DND-41 (cell line): Measurements from ENCODE around the gene CLIC1.

Source experiments
- ATAC-seq: fragments of 200-7000 bp; cut with Tn5 transposase; 3 replicates; pipeline ENCODE4 v1.9.1; 2021; ENCODE audit warnings: low read depth; ENCODE audit not compliant: insufficient read depth
- DNase-seq: peaks from one replicate; pipeline ENCODE4 v3.0.0-alpha.2; 2020
- H2AFZ ChIP-seq: 2 replicates; pipeline ENCODE4 v1.6.0; 2012; ENCODE audit warnings: low read depth, low read length
- H3K27ac ChIP-seq: 2 replicates; pipeline ENCODE4 v1.5.1; 2012; ENCODE audit warnings: low read length, inconsistent platforms
- H3K27me3 ChIP-seq: fragments of 200-600 bp; sonication (generic); 2 replicates; pipeline ENCODE4 v1.6.0; 2012; ENCODE audit warnings: low read length, mild to moderate bottlenecking, inconsistent platforms; ENCODE audit not compliant: insufficient read depth, poor library complexity
- H3K36me3 ChIP-seq: 2 replicates; pipeline ENCODE4 v1.5.1; 2012; ENCODE audit warnings: low read length, inconsistent platforms; ENCODE audit not compliant: insufficient read depth
- H3K4me1 ChIP-seq: 2 replicates; pipeline ENCODE4 v1.5.1; 2012; ENCODE audit warnings: mild to moderate bottlenecking, low read length; ENCODE audit not compliant: insufficient read depth
- H3K4me2 ChIP-seq: 2 replicates; pipeline ENCODE4 v1.6.0; 2012; ENCODE audit warnings: mild to moderate bottlenecking, moderate library complexity, low read length, inconsistent platforms; ENCODE audit not compliant: insufficient read depth
- H3K4me3 ChIP-seq, 2 experiments: fragments of 200-600 bp in 1 of 2; shearing (Covaris generic) in 1 of 2; 2 replicates each; pipeline ENCODE4 v1.5.1; 2012 to 2016; ENCODE audit warnings: inconsistent platforms in 2 of 2, low read length in 2 of 2, mild to moderate bottlenecking in 2 of 2, low read depth in 1 of 2, moderate library complexity in 1 of 2
- H3K79me2 ChIP-seq: 2 replicates; pipeline ENCODE4 v1.6.0; 2012; ENCODE audit warnings: low read length, inconsistent platforms; ENCODE audit not compliant: insufficient read depth
- H3K9ac ChIP-seq: 2 replicates; pipeline ENCODE4 v1.6.0; 2012; ENCODE audit warnings: low read depth, mild to moderate bottlenecking, inconsistent platforms, low read length, moderate library complexity
- H3K9me3 ChIP-seq: 2 replicates; pipeline ENCODE4 v1.5.1; 2012; ENCODE audit warnings: low read length, moderate library complexity, mild to moderate bottlenecking, inconsistent platforms; ENCODE audit not compliant: insufficient read depth, severe bottlenecking
- H4K20me1 ChIP-seq: 2 replicates; pipeline ENCODE4 v1.6.0; 2012; ENCODE audit warnings: low read length; ENCODE audit not compliant: insufficient read depth
- EZH2 ChIP-seq: IDR thresholded peaks from 3 replicates; pipeline ENCODE4 v1.6.1; 2012; ENCODE audit warnings: borderline replicate concordance, low read depth, mild to moderate bottlenecking, moderate library complexity, low read length, inconsistent platforms; ENCODE audit not compliant: severe bottlenecking
- TF ChIP-seq, protein P1 (sequence below): IDR thresholded peaks from 2 replicates; pipeline ENCODE4 v1.5.1; 2012; ENCODE audit warnings: borderline replicate concordance, low read length, moderate library complexity, mild to moderate bottlenecking; ENCODE audit not compliant: poor library complexity, severe bottlenecking; ENCODE audit errors: extremely low read depth

CLIC1 gene

GRCh38 chr6:31691078-31691463, 45.3 kb downstream of the CLIC1 start:
- H3K27ac ChIP-seq, result no peak overlapping the region

DNA sequence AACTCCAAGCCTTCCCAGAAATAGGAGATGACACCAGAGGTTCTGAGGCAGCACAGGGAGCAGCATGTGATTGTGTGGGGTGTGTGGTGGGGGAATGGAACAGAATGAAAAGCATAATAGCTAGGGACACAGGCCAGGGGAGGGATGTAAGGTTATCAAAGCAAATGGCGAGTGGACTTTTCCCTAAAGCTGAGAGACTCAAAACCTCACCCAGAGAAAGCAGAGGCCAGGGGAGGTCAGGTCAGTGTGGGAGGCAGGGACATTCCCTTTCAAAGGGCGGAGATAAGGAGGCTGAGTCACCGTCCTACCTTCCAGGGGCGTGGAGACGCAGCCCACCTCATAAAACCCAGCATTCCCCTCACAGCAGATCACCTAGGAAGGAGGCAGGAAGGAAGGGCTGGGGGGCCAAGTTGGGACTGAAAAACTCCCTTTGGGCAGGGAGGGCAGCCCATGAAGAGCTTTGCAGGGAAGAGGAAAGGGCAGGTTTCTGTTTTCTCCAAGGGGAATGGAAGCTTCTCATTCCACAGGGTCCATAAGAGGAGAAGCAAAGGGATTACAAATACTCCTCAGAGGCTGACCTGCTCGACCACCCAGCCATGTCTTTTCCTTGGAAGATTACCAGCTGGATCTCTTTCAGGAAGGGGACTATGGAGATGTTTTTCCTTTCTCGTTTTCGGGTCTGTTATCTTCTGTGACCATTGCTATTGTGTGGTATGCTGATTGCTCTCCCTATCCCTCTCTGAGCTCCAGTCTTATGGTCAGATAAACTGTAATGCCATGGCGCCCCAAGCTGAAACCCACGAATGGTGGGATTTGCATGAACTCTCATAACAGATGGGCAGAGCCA, 45.9 kb downstream of the CLIC1 start:
- no peak overlapping the region for H3K4me2 ChIP-seq
- H3K27me3 ChIP-seq, result no peaks in the 10 kb centered on the region
- no peak for DNase-seq
- no peak overlapping the region for H2AFZ ChIP-seq
- H3K4me3 ChIP-seq, result no peak overlapping the region
- H3K9ac ChIP-seq, result no peak overlapping the region
- TF ChIP-seq, protein P1, sequence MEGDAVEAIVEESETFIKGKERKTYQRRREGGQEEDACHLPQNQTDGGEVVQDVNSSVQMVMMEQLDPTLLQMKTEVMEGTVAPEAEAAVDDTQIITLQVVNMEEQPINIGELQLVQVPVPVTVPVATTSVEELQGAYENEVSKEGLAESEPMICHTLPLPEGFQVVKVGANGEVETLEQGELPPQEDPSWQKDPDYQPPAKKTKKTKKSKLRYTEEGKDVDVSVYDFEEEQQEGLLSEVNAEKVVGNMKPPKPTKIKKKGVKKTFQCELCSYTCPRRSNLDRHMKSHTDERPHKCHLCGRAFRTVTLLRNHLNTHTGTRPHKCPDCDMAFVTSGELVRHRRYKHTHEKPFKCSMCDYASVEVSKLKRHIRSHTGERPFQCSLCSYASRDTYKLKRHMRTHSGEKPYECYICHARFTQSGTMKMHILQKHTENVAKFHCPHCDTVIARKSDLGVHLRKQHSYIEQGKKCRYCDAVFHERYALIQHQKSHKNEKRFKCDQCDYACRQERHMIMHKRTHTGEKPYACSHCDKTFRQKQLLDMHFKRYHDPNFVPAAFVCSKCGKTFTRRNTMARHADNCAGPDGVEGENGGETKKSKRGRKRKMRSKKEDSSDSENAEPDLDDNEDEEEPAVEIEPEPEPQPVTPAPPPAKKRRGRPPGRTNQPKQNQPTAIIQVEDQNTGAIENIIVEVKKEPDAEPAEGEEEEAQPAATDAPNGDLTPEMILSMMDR, result no peak
- TF ChIP-seq EZH2, result no peak
- no peaks in the 10 kb centered on the region for H3K4me1 ChIP-seq
- no peaks in the 10 kb centered on the region for H3K9me3 ChIP-seq
- H3K79me2 ChIP-seq, result no peaks in the 10 kb centered on the region
- 0 out of 2 replicates have a peak, but pooled peaks cover 4% of the 10 kb centered on the region for H4K20me1 ChIP-seq
- no peak for ATAC-seq
- H3K27ac ChIP-seq, result no peak overlapping the region
- H3K36me3 ChIP-seq, result peaks cover 90% of the 10 kb centered on the region

More at GRCh38 chr6:31691078-31691463, 45.3 kb downstream of the CLIC1 start:
- Histone ChIP-seq H3K27me3 (no peaks in the 10 kb centered on the region), H3K4me3 (no peak overlapping the region), H3K9ac (no peak overlapping the region), H3K36me3 (peaks cover 92% of the 10 kb centered on the region), H3K4me2 (no peak overlapping the region), H4K20me1 (0 out of 2 replicates have a peak, but pooled peaks cover 4% of the 10 kb centered on the region), H3K9me3 (no peaks in the 10 kb centered on the region), H3K4me1 (no peaks in the 10 kb centered on the region), H2AFZ (no peak overlapping the region), H3K79me2 (no peaks in the 10 kb centered on the region)
- TF ChIP-seq, protein P1, result no peak
- no peak for TF ChIP-seq EZH2
- DNase-seq (no peak), ATAC-seq (no peak)

- no peaks in the 10 kb centered on the region for H3K9me3 ChIP-seq
- H3K27ac ChIP-seq, result no peak overlapping the region
- ATAC-seq (peak; percentile 38; the same call in 1 of the 3 replicates), DNase-seq (no peak)
- H3K79me2 ChIP-seq, result no peaks in the 10 kb centered on the region
- peaks cover 85% of the 10 kb centered on the region for H3K36me3 ChIP-seq
- TF ChIP-seq, protein P1, result peak; percentile 62
- TF ChIP-seq EZH2, result no peak
- H3K4me1 ChIP-seq, result no peaks in the 10 kb centered on the region
- no peaks in the 10 kb centered on the region for H4K20me1 ChIP-seq
- no peak overlapping the region for H3K9ac ChIP-seq
- H3K4me2 ChIP-seq, result no peak overlapping the region
- H3K4me3 ChIP-seq, result no peak overlapping the region
- H2AFZ ChIP-seq, result no peak overlapping the region
- no peaks in the 10 kb centered on the region for H3K27me3 ChIP-seq
Observed at GRCh38 chr6:31689249-31690110, 46.9 kb downstream of the CLIC1 start.
